ENCODE results near the gene MYRIP.
"Not testable (repeated sequence)": the region's sequence is repeated elsewhere in the genome, so short reads cannot be mapped to it uniquely, and the experiment has no call there.

MYRIP gene

DNA sequence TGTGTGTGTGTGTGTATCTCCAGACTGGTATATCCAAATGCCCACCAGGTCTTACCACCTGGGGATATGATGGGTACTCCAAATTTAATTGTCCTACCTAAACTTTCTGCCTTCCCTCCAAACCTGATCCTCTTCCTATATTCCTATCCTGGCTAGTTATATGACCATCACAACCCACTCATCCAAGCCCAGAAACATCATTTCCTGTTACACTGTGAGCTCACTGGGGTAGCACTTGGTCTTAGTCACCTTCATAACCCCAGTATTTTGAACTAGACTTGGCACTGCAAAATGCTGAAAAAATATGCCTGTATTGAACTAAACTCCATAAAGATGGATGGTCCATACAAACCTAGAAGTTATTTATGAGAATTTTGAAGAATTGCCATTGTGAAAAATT is 321.3 kb downstream of the MYRIP start:
- ATAC-seq (replicated peaks) = no peak
- no peaks in the 10 kb centered on the region for H3K36me3 Mint-ChIP-seq (ENCODE audit: insufficient read depth)
- no peak overlapping the region for H3K4me3 Mint-ChIP-seq
- no peak overlapping the region for H3K27ac Mint-ChIP-seq
- H3K4me1 Mint-ChIP-seq (ENCODE audit: low read depth in 2 of 2) = no peaks in the 10 kb centered on the region
- DNase-seq = no peak
- H3K27me3 Mint-ChIP-seq = peaks cover 9 to 35% of the 10 kb centered on the region in 2 donors
- H3K9me3 Mint-ChIP-seq = no peaks in the 10 kb centered on the region

DNA sequence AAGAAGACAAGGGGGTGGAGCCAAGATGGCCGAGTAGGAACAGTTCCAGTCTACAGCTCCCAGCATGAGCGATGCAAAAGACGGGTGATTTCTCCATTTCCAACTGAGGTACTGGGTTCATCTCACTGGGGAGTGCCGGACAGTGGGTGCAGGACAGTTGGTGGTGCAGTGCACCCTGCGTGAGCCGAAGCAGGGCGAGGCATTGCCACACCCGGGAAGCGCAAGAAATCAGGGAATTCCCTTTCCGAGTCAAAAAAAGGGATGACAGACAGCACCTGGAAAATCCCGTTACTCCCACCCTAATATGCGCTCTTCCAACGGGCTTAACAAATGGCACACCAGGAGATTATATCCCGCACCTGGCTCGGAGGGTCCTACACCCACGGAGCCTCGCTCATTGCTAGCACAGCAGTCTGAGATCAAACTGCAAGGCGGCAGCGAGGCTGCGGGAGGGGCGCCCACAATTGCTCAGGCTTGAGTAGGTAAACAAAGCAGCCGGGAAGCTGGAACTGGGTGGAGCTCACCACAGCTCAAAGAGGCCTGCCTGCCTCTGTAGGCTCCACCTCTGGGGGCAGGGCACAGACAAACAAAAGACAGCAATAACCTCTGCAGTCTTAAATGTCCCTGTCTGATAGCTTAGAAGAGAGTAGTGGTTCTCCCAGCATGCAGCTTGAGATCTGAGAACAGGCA is 324.6 kb downstream of the MYRIP start:
- not testable (repeated sequence) for H3K4me3 Mint-ChIP-seq; H3K36me3 Mint-ChIP-seq (ENCODE audit: insufficient read depth); H3K27ac Mint-ChIP-seq; H3K4me1 Mint-ChIP-seq (ENCODE audit: low read depth in 2 of 2); H3K9me3 Mint-ChIP-seq; DNase-seq; ATAC-seq (replicated peaks)
- peaks cover 9 to 36% of the 10 kb centered on the region in 2 donors for H3K27me3 Mint-ChIP-seq

DNA sequence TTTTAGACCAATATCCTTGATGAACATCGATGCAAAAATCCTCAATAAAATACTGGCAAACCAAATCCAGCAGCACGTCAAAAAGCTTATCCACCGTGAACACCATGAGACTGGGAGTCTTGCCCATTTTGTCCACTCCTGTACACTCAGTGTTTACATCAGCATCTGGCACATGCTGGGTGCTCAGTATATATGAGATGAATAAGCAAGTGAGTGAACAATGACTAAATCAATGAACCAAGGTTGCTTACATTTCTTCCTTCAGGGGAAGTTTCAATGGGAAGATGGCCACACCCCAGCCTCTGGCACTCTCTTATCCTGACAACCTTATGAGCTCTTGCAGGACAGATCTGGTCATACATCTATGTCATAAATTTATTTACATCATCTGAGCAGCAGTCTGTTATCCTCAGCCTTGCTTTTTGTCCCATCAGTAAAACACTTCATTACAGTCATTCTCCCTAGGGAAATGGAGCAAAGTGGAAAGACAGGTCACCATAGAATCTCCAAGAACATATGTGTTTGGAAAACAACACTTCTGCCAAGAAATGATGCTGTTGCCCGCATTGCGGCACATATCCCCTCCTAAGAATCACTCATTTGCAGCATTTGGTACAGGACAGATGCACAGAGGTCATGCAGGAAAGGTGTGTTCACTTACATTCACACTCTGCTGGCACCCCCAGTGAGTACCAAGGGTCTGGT is 328.3 kb downstream of the MYRIP start:
- H3K27ac Mint-ChIP-seq = no peak overlapping the region
- no peaks in the 10 kb centered on the region for H3K4me1 Mint-ChIP-seq (ENCODE audit: low read depth in 2 of 2)
- ATAC-seq (replicated peaks) (no peak), DNase-seq (no peak)
- no peak overlapping the region for H3K4me3 Mint-ChIP-seq
- H3K36me3 Mint-ChIP-seq (ENCODE audit: insufficient read depth) = no peaks in the 10 kb centered on the region
- peaks cover 0 to 7% of the 10 kb centered on the region in 2 donors for H3K9me3 Mint-ChIP-seq
- peaks cover under 1 to 33% of the 10 kb centered on the region in 2 donors for H3K27me3 Mint-ChIP-seq

DNA sequence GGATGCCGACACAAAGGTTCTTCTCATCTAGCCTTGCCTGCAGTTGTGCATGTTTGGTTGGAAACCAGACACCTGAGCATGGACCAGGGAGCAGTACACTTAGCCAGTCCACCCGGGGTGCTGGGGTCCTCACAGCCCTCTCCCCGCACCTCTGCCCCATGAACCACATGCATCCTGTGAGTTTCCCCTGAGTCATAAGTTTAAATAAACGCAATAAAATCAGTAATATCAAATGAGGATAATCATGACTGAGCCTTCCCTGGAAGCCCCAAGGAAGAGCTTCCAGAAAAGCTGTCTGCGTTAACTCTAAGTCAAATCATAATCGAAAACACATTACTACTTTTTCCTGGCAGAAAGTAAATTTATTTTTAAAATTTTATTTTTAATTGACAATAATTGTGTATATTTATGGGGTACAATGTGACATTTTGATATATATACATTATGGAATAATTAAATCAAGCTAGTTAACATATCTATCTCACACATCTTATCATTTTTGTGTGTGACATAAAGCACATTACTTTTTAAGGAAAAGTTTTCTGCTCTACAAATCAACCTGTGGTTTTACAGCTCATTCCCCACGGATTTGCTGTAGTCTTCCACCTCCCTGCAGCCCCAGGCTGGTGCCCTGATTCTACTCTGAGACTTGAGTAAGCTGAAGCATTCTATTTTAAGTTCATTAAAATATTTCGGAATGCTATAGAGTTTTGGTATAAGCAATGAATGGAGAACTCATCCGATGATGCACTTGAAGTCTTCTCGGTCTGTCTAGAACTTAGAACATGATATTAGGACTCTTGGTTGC is 334.1 kb downstream of the MYRIP start:
- Mint-ChIP-seq H3K27ac (no peak overlapping the region), H3K4me1 (ENCODE audit: low read depth in 2 of 2) (no peaks in the 10 kb centered on the region), H3K4me3 (no peak overlapping the region), H3K9me3 (peaks cover 0 to 7% of the 10 kb centered on the region in 2 donors), H3K36me3 (ENCODE audit: insufficient read depth) (no peaks in the 10 kb centered on the region), H3K27me3 (peaks cover 29 to 39% of the 10 kb centered on the region in 2 donors)
- ATAC-seq (replicated peaks) (no peak), DNase-seq (no peak)

DNA sequence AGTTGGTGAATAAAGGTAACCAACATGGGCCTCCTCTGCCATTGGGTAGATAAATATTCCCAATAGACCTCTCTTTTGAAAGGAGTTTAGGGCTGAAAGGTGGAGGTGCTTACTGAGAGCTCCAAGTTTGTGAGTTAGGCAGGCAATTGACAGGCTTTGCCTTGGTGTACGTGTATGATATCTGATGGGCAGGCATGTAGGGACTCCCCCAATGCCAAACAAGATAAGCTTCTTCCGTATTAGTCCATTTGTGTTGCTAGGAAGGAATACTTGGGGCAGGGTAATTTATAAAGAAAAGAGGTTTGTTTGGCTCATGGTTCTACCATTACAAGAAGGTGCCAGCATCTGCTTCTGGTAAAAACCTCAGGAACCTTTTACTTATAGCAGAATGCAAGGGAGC is 339.4 kb downstream of the MYRIP start:
- Mint-ChIP-seq H3K27ac (no peak overlapping the region), H3K4me3 (no peak overlapping the region), H3K9me3 (no peaks in the 10 kb centered on the region), H3K27me3 (peaks cover 33% of the 10 kb centered on the region in 2 donors), H3K4me1 (ENCODE audit: low read depth in 2 of 2) (no peaks in the 10 kb centered on the region), H3K36me3 (ENCODE audit: insufficient read depth) (no peaks in the 10 kb centered on the region)
- no peak for ATAC-seq (replicated peaks)
- DNase-seq = no peak

DNA sequence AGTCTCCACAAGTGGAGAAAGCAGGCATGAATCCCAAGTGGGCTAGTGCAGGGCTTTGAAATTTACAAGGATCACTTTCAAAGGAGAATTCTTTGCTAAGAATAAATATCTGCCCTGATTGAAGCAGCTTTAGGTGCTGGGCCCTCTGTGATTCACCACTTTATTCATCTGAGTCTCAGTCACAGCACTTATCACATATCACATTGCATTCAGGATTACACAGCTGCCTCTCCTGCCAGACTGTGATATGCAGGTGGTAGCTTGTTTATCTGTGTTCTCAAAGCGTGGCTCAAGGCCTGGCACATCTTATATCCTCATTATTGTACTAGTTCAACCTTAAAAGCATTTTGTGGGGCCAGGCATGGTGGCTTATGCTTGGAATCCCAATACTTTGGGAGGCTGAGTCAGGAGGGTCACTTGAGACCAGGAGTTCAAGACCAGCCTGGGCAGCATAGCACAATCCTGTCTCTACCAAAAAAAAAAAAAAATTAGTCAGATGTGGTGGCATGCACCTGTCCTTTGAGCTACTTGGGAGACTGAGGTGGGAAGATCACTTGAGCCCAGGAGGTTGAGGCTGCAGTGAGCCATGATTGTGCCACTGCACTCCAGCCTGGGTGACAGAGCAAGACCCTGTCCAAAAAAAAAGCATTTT is 343.2 kb downstream of the MYRIP start:
- no peaks in the 10 kb centered on the region for H3K4me1 Mint-ChIP-seq (ENCODE audit: low read depth in 2 of 2)
- no peak overlapping the region for H3K4me3 Mint-ChIP-seq
- H3K27ac Mint-ChIP-seq = no peak overlapping the region
- H3K36me3 Mint-ChIP-seq (ENCODE audit: insufficient read depth) = no peaks in the 10 kb centered on the region
- no peak for ATAC-seq (replicated peaks)
- DNase-seq = no peak
- no peaks in the 10 kb centered on the region for H3K9me3 Mint-ChIP-seq
- peaks cover 6 to 16% of the 10 kb centered on the region in 2 donors for H3K27me3 Mint-ChIP-seq

DNA sequence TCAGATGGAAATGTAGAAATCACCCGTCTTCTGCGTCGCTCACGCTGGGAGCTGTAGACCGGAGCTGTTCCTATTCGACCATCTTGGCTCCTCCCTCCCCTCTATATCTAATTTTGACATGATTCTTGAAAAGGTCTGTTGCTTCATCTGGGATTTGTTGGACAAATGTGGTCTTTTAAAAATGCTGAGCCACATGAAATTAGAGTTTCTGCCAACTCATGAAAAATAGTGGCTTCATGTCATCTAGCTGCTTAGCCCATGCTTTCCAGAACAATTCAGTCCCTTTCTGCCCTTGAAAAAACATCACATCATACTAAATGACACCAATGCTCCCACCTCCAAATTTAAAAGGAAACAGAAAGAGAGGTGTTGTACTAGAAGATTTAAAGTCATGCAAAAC is 351.5 kb downstream of the MYRIP start:
- DNase-seq (no peak), ATAC-seq (replicated peaks) (no peak)
- Mint-ChIP-seq H3K27ac (no peak overlapping the region), H3K4me1 (ENCODE audit: low read depth in 2 of 2) (no peaks in the 10 kb centered on the region), H3K36me3 (ENCODE audit: insufficient read depth) (no peaks in the 10 kb centered on the region), H3K4me3 (no peak overlapping the region), H3K9me3 (no peaks in the 10 kb centered on the region), H3K27me3 (peaks cover under 1 to 35% of the 10 kb centered on the region in 2 donors)

DNA sequence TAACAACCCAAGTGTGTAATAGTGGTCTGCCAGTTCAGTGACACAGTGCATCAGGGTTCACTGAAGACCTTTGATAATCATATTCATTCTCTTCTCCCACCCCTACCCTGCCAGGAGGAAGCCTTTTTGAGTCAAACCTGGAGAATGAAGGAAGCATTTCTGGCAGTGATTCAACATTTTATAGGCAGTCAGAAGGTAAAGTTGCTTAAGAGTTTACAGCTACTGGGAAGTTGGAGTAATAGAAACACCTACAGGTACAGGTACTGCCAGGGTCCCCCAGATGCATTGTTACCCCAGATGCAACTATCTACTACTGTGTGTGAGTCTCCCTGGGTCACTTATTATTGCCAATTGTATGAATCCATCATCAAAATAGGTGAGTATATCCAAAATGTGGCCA is 353.2 kb downstream of the MYRIP start:
- Mint-ChIP-seq H3K9me3 (no peaks in the 10 kb centered on the region), H3K4me1 (ENCODE audit: low read depth in 2 of 2) (no peaks in the 10 kb centered on the region), H3K27ac (no peak overlapping the region), H3K36me3 (ENCODE audit: insufficient read depth) (no peaks in the 10 kb centered on the region), H3K27me3 (peaks cover 8 to 46% of the 10 kb centered on the region in 2 donors), H3K4me3 (no peak overlapping the region)
- DNase-seq = no peak
- no peak for ATAC-seq (replicated peaks)

DNA sequence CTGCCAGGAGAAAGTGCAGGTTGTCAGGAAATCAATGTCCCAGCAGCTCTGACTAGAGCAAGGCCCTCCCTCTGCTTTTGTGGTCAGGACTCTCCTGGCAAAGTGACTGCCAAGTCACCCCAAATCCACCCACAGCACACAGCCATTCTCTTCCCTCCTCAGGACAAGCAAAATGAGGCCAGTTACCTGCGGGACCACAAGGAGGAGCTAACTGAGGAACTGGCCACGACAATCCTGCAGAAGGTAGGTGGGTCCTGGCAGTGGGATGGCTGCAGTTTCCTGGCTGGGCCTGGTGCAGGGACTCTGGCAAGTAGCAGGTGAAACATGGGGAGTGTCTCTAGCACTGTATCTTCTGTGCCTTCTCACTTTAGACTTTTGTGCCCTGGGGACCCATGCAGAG is 357.6 kb downstream of the MYRIP start:
- Mint-ChIP-seq H3K4me3 (no peak overlapping the region), H3K27ac (no peak overlapping the region), H3K36me3 (ENCODE audit: insufficient read depth) (no peaks in the 10 kb centered on the region), H3K9me3 (no peaks in the 10 kb centered on the region), H3K27me3 (peaks cover 14 to 52% of the 10 kb centered on the region in 2 donors), H3K4me1 (ENCODE audit: low read depth in 2 of 2) (peaks cover 3 to 11% of the 10 kb centered on the region in 2 donors)
- ATAC-seq (replicated peaks) (no peak), DNase-seq (no peak)

DNA sequence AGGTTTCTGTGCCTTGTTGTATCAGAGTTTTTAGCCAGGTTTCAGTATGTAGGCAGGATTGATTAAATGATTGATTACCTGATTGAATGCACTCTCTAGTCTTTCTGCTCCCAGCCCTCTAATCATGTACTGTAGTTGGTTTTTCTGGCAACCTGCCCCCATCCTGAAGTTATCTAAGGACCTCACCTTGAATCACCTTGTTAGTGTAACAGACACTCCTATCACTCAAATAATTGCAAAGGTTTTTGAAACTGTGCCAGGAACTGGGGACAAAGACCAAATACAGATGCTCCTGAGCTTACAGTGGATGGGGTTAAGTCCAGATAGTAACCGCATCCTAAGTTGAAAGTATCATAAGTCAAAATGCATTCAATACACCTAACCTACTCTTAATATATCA is 358.5 kb downstream of the MYRIP start:
- peaks cover 3 to 11% of the 10 kb centered on the region in 2 donors for H3K4me1 Mint-ChIP-seq (ENCODE audit: low read depth in 2 of 2)
- H3K4me3 Mint-ChIP-seq = no peak overlapping the region
- ATAC-seq (replicated peaks) (no peak), DNase-seq (no peak)
- H3K9me3 Mint-ChIP-seq = no peaks in the 10 kb centered on the region
- H3K27me3 Mint-ChIP-seq = peaks cover 16 to 46% of the 10 kb centered on the region in 2 donors
- H3K27ac Mint-ChIP-seq = no peak overlapping the region
- no peaks in the 10 kb centered on the region for H3K36me3 Mint-ChIP-seq (ENCODE audit: insufficient read depth)

DNA sequence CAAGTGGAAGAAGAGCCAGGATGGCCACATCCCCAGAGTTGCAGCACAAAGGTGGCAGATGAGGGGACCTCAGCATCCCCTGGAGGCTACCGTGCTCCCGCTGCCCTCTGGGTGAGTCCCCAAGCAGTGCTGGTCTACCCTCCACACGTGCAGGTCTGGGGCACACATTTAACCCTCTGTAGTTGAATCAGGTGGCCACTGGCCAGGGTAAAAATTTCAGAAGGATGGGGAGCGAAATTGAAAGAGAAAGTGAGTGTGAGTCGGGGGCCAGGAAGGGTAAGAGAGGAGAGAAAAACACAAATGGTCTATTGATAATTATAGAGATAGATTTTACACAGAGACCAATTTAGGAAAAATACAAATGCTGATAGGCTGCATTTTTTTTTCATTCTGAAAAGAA is 360.6 kb downstream of the MYRIP start:
- Mint-ChIP-seq H3K36me3 (ENCODE audit: insufficient read depth) (no peaks in the 10 kb centered on the region), H3K4me3 (peak overlapping the region; percentile 0 to 15), H3K4me1 (ENCODE audit: low read depth in 2 of 2) (peaks cover 3 to 11% of the 10 kb centered on the region in 2 donors), H3K27ac (no peak overlapping the region), H3K9me3 (no peaks in the 10 kb centered on the region), H3K27me3 (peaks cover 21 to 30% of the 10 kb centered on the region in 2 donors)
- DNase-seq (no peak), ATAC-seq (replicated peaks) (no peak)

DNA sequence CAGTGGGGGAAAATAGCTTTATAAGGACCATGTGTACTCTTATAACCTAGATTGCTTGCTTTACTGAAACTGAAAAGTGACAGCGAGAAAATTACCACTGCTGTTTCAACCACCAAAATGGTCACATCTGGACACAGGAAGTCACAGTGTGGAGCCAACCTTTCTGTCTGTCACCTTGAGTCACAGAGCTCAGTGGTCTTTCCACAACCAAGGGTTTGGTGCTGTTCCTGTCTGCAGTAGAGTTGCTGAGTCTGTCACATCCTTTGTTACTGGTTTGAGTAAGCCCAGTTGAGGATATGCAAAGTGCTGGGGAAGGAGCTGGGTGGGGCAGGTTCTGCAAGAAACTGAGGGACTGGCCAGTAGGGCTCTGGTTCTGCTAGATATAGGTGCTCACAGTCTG is 361.0 kb downstream of the MYRIP start:
- Mint-ChIP-seq H3K4me1 (ENCODE audit: low read depth in 2 of 2) (peaks cover 3 to 11% of the 10 kb centered on the region in 2 donors), H3K36me3 (ENCODE audit: insufficient read depth) (no peaks in the 10 kb centered on the region), H3K27me3 (peaks cover 21 to 34% of the 10 kb centered on the region in 2 donors), H3K27ac (no peak overlapping the region), H3K4me3 (no peak overlapping the region), H3K9me3 (no peaks in the 10 kb centered on the region)
- no peak for DNase-seq
- ATAC-seq (replicated peaks) = peak; percentile 33

DNA sequence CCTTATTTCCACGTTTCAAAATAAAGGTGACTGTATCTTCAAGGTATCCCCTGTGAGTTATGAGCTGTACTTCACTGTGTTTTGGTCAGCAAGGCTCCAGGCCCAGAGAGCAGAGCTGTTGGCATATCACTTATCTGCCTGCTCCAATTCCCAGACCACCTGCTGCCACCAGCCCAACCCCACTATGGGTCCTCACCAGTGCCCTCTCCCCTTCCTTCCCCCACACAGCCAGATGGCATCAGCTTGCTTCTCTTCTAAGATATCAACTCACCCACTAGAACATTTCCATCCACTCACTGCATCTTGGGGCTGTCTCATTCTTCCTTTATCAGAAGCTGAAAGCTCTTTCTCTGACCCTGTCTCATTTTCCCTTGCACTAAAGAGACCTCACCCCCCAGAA is 363.2 kb downstream of the MYRIP start:
- Mint-ChIP-seq H3K9me3 (no peaks in the 10 kb centered on the region), H3K27ac (no peak overlapping the region), H3K36me3 (ENCODE audit: insufficient read depth) (no peaks in the 10 kb centered on the region), H3K4me3 (no peak overlapping the region), H3K4me1 (ENCODE audit: low read depth in 2 of 2) (peaks cover 3 to 11% of the 10 kb centered on the region in 2 donors), H3K27me3 (peaks cover 13 to 26% of the 10 kb centered on the region in 2 donors)
- ATAC-seq (replicated peaks) (no peak), DNase-seq (no peak)

Measured in effector memory CD8-positive, alpha-beta T cell (primary cell).